ENCODE measurements around the gene HEPACAM. TPM values are rescaled to one million over a fixed set of nuclear protein-coding genes. Genes with fewer than 3 reads are reported as not detected.

The HEPACAM gene
- total RNA-seq, 1 experiment from 2014 or later = not detected

GRCh38 chr11:124938970-124939369 lies 3.1 kb upstream of the HEPACAM start:
- H4K5ac ChIP-seq (ENCODE audit: insufficient read length, low read depth, low read length) = no peak overlapping the region
- H3K79me1 ChIP-seq (ENCODE audit: insufficient read depth, low read depth, low read length, poor library complexity, severe bottlenecking) = no peaks in the 10 kb centered on the region
- H3K4me1 ChIP-seq (ENCODE audit: insufficient read depth, low read length) = no peaks in the 10 kb centered on the region
- Mint-ChIP-seq H3K27me3 (ENCODE audit: low read depth) (peaks cover 31% of the 10 kb centered on the region), H3K27ac (no peak overlapping the region; a peak in 1 of 7 replicates), H3K9me3 (no peaks in the 10 kb centered on the region), H3K4me3 (no peak overlapping the region), H3K4me1 (peaks cover 0 to 9% of the 10 kb centered on the region in 2 experiments; a peak in 1 of 4 replicates), H3K36me3 (ENCODE audit: insufficient read depth in 1 of 3, low read depth in 3 of 3) (no peaks in the 10 kb centered on the region)
- no peaks in the 10 kb centered on the region; the same call in 1 of the 2 replicates for H3K27me3 ChIP-seq (ENCODE audit: insufficient read depth, low read length)
- H2BK120ac ChIP-seq (ENCODE audit: low read depth, low read length, poor library complexity, severe bottlenecking) = no peak overlapping the region
- H3K27ac ChIP-seq (ENCODE audit: insufficient read length, low read depth, low read length) = no peak overlapping the region
- H3K4ac ChIP-seq (ENCODE audit: low read depth, low read length) = no peak overlapping the region
- H2AK5ac ChIP-seq (ENCODE audit: insufficient read length, low read length) = no peak overlapping the region
- no peak overlapping the region for H3K56ac ChIP-seq (ENCODE audit: insufficient read length, low read depth, low read length)
- no peak overlapping the region for H3K14ac ChIP-seq (ENCODE audit: insufficient read depth, low read length)
- no peak overlapping the region for H2BK20ac ChIP-seq (ENCODE audit: low read depth, low read length, poor library complexity, severe bottlenecking)
- no CpG with 5 or more reads among the region's 6 CpGs for WGBS (ENCODE audit: extremely low coverage, insufficient read length, low lambda C conversion rate)
- H3K23me2 ChIP-seq (ENCODE audit: insufficient read length, low read depth, low read length, poor library complexity, severe bottlenecking) = no peaks in the 10 kb centered on the region
- no peak overlapping the region for H2BK15ac ChIP-seq (ENCODE audit: low read depth, low read length)
- H2BK5ac ChIP-seq (ENCODE audit: insufficient read length, low read length) = no peak overlapping the region
- no peaks in the 10 kb centered on the region for H3K9me3 ChIP-seq (ENCODE audit: control insufficient read depth, low read depth, low read length)
- H3K79me2 ChIP-seq (ENCODE audit: insufficient read depth, low read length) = no peaks in the 10 kb centered on the region
- no peak overlapping the region for H3T11ph ChIP-seq (ENCODE audit: low read length)
- no peak overlapping the region for H2AFZ ChIP-seq (ENCODE audit: low read length)
- H3K23ac ChIP-seq (ENCODE audit: insufficient read length, low read depth, low read length) = no peak overlapping the region
- no peak overlapping the region for H3K18ac ChIP-seq (ENCODE audit: insufficient read length, low read depth, low read length)
- no peak for DNase-seq
- no peak for TF ChIP-seq CTCF (conservative IDR thresholded peaks at IDR 0.05)
- H3K9ac ChIP-seq (ENCODE audit: extremely low read depth, insufficient read length, low read length) = no peak overlapping the region
- no peak overlapping the region for H4K91ac ChIP-seq (ENCODE audit: insufficient read length, low read depth, low read length)
- H4K8ac ChIP-seq (replicated peaks; ENCODE audit: insufficient read length, low read depth, low read length) = no peak overlapping the region
- no peak overlapping the region for H3K4me2 ChIP-seq (ENCODE audit: insufficient read depth, insufficient read length, low read length)
- H4K20me1 ChIP-seq (ENCODE audit: control insufficient read depth, insufficient read depth, insufficient read length) = no peaks in the 10 kb centered on the region
- no peak overlapping the region for H2BK12ac ChIP-seq (ENCODE audit: insufficient read length, low read depth, low read length)

Data from H9 (cell line).